Activated CD4-positive, alpha-beta T cell treated with anti-CD3 and anti-CD28 coated beads, Interleukin-2, amount 50 U/mL, for 24 hours (primary cell): ENCODE measurements around the gene CPO.

ENCODE experiments used
- DNase-seq, 2 donors: peaks; one replicate each; pipeline ENCODE4 v3.0.0-alpha.2; 2020; ENCODE audit warnings: low read depth in 1 of 2, low spot score in 1 of 2

CPO gene

DNA sequence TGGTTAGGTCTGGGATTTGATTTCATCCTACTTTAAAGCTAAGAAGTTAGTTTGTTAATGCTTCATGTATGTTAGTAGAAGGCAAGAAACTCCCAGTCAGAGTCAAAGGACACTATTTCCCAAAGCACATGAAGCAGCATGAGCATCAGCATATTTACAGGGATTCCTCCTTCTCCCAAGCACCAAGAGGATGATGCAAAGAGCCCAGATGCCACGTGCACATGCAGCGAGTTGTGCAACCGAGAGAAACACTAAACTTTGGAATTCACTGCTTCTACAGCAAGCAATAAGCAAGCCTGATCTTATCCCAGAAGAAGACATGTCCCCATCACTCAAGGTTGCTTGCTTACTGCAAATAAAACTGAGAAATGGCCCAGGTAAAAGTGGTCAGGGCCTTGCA is 32.5 kb downstream of the CPO start:
- DNase-seq: no peak

DNA sequence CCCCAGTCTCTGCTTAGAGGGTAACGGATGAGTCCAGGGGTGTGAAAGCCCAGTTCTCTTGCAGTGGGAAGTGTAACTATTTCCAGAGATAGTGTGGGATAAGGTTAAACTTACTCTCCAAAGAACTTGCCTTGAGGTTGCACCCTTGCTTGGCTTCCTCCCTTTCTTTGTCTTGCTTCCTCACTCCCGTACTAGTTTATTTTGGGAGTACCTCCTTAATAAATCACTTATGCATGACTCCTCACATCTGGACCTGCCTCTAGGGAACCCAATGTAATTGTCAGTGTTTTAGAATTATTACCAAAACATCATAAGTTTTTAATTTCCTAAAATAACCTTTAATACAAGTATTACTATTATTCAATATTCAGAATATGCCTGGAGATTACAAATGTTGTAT is 35.2 kb downstream of the CPO start:
- no peak for DNase-seq

DNA sequence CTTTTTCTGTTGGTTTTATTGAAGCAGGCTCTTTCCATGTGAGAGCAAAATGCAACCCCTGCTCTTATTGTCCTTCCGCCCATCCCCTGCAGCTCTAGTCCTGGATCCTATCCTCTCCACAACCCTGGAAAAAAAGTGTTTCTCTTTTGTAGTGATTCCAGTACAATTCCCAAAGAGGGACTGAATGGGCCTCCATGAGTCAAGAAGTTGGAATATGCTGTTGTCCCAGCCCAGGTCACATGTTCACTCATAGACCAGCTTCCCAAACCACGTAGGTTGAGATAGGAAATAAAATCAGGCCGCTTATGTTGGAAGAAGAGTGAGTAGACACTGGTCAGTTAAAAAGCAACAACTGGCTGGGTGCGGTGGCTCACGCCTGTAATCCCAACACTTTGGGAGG is 39.4 kb downstream of the CPO start:
- DNase-seq: no peak

DNA sequence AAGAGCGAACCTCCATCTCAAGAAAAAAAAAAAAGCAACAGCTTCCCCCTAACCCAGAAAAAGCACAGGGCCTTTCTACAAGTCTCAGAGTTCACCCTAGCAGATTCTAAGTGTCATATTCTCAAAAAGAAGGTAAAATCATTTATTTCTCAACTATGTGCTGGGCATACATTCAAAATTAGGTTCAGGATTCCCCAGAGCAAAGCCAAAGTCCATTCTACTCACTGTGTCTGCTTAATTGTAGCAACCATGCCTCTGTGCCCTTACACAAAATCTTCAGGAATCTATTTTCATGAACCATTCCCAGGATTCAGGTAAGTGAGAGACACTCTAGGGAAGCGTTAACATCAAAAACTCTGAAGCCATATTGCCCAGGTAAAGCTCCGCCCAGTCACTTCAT is 40.0 kb downstream of the CPO start:
- DNase-seq: no peak

DNA sequence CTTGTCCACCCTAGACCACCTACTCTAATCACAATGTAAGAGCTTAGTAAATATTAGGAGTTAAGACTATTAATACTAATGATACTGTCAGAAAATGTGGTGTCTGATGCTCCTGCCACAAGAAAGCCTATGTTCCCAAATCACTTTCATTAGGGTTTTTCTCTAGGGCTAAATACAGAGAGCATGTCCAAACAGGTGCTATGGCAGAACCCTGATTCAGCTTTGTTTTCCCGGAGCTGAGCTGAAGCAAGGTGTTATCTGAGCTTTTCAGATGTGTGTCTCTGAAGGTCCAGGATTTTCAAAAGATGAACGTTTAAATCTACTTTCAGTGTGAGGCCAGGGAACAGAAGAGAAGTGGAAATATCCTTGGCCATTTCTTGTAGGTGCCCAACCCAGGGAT is 40.6 kb downstream of the CPO start:
- no peak for DNase-seq

DNA sequence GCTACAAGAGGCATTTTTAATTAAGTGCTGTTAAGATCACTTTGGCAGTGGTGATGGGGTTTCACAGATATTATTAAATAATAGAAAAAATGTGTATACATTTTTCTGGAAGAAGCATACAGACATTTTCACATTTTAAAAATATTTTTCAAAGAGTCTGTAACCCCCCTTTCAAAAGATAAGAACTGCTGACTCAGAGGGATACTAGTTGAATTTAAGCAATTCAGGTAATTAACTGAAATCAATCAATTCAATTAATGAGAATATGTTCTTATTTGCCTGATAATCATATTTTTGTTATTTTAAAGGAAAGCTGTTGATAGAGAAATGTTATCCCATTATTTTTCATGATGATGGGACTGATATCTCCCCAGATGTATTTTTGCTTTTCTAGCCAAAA is 41.1 kb downstream of the CPO start:
- no peak for DNase-seq

DNA sequence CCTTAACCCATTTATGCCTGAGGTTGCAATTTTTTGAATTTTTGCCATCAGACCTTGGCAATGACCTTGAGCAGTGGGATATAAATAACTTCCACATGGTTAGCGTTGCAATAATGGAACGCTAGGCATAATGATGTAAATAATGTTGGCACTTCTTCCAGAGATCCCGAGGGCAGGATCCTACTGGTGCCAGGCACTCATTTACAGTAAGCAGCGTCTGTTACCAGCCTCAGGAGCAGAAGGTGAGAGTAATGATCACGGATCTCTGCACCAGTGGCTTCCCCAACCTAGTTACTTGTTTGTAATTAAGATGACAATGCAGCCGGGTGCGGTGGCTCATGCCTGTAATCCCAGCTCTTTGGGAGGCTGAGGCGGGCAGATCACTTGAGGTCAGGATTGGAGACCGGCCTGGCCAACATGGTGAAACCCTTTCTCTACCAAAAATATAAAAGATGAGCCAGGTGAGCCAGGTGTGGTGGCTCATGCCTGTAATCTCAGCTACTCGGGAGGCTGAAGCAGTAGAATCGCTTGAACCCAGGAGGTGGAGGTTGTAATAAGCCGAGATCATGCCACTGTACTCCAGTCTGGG is 41.9 kb downstream of the CPO start:
- DNase-seq: no peak

DNA sequence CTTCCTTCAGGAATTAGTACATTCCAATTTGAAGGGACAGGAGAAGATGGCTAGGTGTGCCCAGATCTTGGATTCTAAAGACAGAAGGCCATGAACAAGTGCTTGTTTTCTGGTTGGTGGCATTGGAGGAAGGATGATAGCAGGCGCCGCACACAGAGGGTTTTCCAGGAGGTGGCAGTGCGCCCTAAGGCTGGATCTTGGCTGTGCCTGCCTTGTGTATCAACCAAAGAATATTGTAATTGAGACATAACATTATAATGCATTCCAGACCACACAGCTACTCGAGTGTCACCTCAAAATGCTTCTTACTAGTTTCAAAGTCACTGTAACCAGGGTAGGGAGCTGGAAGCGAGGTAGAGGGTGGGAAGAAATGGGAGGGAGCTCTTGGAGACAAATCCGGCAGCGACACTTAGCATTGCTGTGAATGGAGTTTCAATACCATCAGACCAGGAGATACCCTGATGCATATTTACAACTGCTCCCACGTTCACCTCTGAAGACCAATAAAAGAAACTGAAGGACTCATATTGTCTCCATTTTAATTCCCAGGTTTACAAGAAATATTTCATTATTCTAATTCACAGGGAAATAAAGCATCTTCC is 42.5 kb downstream of the CPO start:
- peak; percentile 5 to 16 for DNase-seq

DNA sequence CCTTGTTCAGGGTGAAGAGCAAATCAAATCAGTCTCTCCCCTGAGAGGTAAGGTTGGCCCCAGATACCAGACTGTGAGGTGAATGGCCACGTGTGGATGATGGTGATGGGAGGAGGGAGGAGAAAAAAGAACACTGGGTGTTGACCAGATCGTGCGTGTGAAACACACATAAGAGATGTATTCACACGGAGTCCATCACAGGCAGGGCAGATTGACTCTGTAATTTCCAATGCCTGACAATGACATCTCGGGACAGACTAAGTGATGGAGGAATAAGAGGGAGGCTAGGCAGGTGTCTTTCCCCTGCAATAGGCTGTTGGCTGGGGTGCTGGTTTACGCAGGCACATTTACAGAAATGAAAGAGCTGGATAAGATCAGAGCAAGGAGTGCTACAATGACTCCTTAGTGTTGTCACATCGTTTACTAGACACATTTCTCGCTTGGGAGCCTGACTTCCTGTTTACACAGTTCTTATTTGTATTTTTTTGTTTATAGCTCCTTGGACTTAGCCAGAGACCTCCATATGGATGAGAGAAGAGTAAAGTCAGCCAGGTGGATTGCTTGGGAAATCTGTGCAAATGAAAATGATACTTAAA is 43.1 kb downstream of the CPO start:
- no peak for DNase-seq

DNA sequence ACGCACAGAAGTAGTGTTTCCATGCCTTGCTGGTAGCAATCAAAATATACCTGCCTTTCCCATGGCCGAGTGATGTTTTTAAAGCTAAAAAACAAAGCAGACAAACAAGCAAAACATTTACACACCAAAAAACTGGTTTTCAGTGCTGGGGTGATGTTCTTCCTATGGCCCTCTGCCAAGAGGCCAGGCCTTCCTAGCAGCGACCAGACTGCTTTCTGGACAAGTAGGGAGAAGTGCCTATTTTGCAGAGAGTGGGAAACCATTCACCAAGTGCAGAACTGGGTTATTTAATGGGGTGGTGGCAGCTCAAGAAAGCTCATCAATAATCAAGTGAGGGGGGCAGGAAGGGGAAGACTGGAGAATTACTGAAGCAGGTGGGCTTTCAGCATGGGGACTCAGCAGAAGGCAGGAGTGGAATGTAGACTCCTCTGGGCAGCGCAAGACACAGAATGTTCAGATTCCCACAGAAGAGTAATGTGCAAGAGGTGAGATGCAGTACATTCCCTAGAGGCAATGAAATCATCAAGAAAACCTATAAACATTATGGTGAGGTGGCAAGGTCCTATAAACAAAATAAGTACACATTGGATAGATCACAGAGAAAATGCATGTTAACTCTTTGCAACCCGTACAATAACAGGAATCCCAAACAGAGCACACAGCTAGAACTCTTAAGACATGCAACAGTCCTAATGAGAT is 44.0 kb downstream of the CPO start:
- no peak for DNase-seq

DNA sequence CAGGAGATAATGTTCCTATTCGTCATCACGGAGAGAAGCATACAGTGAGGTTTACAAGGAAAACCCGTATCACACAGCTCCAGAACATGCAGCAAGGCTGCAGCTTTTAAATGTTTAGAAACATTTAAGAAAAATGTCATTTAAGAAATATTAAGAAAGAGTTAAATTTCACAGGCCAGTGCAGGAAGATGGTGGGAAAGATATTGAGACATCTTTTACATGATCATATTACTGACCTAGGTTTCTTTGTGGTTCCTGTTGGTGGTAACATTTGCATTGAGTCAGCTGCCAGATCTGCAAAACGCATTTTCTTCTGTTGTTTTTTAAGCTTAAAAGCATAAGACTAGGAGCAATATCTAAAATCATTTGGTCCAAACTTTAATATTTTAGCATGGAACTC is 44.9 kb downstream of the CPO start:
- DNase-seq: no peak

DNA sequence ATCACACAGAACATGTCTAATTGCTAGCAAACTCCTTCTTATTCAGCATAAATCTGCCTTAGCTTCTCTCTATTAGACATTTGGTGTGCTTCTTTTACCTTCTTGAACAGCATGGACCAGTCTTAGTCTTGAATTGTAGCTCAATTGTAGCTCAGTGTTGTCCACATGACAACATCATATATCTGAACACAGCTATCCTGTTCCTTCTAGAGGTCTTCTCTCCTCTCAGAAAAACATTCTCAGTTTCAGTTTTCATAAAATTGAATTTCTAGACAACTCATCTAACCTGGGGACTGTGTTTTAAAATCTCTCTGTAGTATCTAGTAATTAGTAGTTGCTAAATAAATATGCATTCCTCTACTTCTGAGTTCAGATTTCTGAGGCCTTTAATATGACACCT is 47.6 kb downstream of the CPO start:
- no peak for DNase-seq

DNA sequence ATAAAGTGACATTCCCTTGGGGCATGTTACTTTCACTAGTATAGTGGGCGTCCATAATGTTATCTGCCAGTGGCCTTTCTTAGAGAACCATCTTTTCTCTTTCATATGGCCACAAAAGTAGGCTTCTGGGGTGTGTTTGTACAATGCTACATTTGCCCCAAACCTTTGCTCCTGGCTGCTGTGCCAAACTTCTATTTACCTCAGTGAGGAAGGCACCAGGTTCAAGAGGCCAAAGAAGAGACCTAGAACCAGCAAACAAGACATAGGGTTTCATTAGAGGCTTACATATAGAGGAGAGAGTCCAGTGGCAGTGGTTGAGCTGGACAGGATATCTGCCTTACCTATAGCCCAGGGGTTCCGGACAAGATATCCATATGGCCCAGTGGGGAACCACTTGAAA is 48.5 kb downstream of the CPO start:
- DNase-seq: no peak

DNA sequence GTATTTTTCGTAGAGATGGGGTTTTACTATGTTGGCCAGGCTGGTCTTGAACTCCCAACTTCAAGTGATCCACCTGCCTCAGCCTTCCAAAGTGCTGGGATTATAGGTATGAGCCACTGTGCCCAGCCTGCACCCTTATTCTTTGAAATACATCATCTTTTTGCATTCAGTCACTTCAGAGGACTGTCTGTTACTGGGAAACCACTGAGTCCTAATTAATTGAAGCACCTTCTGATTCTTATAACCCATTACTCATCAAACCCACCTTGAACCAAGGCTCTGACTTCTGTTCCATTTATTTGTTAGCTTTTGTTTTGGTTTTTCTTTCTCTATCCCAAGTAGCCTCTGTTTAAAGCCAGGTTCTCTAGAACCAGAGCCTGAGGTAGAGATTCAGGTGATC is 49.6 kb downstream of the CPO start:
- DNase-seq: no peak

DNA sequence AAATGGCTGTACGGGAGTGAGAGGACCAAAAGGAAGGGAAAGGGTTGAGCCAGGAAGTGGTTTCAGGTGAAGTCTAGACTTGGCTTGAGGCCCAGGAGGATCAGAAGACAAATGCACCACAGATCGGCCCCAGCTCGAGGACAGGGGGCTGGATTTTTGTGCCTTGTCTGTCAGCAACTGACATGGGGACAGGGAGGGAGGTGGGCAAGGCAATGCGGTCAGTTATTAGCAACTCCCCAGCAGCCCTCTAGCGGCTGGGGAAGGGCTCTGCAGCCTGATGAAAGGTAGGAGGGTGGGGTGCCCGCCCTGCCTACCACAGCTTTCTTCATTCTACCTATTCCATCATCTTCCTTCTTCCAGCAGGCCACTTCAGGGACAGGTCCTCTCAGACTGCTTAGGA is 50.0 kb downstream of the CPO start:
- DNase-seq: peak in 1 of 2 donors; percentile 3

DNA sequence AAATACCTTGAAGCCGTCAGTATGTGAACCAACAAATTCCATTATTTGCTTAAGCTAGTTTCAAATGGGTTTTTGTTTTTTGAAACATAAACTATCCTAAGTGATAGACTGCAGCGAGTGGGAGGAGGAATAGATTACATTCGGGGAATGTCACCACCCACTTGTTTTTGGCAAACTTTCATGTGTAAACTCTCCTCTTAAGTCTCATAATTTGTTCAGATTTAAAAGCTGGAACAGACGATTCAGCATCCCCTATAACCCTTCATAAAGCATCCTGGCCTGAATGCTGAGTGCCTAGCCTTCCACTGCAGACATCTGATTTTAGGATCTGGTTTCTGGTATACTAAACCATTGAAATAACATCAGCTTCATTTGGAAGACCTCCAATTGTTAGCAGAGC is 51.0 kb downstream of the CPO start:
- DNase-seq: no peak

DNA sequence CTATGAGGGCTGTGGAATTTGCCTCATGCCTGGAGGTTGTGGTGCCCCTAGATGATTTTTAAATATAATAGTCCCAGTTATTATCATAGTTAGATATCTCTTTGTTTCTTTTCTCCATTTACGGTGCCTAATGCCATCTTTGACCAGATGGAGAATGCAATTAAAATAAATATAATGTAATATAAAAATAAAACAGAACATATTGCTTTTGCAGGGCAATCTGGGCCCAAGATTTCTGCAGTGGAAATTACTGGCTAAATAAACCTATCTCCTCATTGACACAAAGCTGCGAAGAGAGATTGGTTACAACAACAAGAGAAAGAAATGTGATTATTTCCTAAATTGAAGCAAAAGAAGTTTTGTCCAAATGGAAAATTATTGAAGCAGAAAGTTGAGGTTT is 51.8 kb downstream of the CPO start:
- no peak for DNase-seq

DNA sequence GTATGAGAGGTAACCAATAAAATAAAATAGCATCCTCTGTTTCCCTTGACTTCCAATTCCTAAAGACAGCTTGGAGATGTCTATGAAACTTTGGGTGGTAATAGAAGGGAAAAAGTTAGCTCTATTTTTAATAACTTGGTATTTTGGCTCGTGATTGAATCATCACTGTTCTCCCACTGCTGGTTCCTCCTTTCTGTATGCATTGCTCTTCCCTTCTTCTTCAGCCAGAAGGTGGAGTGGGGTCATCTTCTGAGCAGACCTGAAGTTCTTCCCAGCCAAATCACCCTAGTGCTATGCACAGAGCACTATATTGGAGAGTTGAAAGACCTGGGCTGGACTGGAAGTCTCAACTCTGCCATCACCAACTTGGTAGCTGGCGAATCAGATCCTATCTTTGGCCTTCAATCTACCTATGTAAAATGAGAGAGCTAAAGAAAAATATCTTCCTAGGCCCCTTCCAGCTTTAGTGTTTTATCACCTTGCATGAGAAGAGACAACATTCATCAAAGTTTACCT is 54.1 kb downstream of the CPO start:
- no peak for DNase-seq

DNA sequence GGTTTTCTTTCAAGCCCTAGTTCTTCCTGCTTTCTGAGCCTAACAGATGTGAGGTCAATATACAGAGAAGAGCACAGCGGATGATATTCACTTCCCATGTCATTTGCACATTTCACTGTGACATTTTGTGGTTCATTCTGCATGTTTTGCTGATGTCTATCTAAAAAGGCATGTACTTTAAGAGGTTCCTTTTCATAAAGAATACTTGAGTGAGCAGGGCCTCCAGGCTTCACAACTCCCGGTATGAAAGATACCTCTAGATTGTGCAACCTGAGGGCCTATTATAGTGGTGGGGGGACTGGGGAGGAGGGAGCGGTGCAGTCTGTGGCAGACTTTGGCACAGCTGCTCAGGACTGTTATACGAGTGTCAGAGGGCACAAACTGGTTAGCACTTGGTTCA is 54.6 kb downstream of the CPO start:
- no peak for DNase-seq

DNA sequence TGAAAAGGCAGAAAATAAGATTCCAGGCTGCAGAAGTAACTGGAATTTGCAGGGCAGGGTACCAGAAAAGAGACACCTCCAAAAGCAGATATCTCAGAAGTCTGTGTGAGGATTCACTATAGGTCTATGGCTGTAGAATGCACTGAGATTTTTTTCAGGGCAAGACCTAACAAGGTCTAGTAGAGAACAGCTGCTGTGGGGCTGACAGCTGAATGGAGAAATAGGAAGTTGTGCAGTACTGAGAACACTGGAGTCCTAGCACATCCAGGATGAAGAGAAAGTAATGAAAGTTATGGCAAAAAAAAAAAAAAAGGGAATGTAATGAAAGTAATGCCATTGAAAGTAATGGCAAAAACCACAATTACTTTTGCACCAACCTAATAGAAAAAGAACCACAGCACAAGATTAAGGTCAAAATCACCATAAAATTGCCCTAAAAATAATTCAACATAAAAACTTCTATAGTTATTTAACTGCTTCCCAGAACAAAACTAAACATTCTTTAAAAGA is 57.3 kb downstream of the CPO start:
- DNase-seq: no peak

DNA sequence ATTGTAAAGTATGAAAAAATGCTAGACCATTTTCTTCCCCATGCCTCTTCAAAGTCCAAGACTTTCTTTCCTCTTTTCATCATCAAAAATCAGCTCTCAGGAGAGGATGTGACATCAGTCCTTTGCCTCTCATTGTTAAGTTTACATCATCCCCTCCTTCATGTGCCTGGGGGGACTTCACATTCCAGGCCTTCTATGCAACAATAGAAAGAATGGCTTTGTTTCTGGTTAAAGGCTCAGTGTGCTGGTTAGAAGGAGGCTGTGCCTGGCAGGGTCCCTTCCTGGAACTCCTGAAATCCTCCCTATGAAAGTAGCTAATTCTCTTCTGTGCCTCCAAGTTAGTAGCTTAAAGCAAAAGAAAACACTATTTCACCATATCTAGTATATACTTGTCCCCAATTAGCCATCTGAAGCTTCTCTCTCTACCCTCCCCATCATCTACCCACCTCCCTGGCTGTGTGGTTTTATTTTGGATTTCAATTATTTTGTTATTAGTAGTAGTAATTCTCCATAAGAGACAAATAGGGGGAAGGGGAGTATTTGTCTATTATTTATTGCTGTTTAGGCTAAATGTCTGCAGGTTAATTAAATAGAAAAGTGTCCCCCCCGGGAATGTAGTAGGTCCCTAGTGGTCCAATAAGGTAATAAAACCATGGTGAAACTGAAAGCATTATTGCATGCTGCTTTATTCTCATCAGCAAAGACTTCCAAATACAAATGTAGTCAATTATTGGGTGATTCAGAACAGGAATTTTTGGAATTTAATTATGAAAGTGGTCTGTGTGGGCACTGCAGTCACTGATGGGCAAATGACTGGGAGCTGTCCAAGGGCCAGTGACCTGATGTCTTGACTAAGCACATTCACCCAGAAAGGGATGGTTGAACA is 69.0 kb downstream of the CPO start:
- DNase-seq: no peak
